Mucosa of descending colon (tissue), 3 donors: ENCODE measurements around the gene TFF3. TPM values are rescaled to one million over a fixed set of nuclear protein-coding genes. Genes with fewer than 3 reads are reported as not detected.

ENCODE experiments used
- ATAC-seq: fragments of 200-7000 bp; cut with Tn5 transposase; one replicate; pipeline ENCODE4 v1.9.1; 2020; ENCODE audit warnings: mild to moderate bottlenecking, moderate library complexity
- DNase-seq, 3 donors: peaks; one replicate each; pipeline ENCODE4 v3.0.0-alpha.2; 2020
- H3K36me3 ChIP-seq: fragments of 200-600 bp; one replicate; pipeline ENCODE4 v1.8.0; 2021; ENCODE audit warnings: low read depth, mild to moderate bottlenecking
- H3K4me1 ChIP-seq: fragments of 200-600 bp; one replicate; pipeline ENCODE4 v1.8.0; 2021; ENCODE audit warnings: low read depth, mild to moderate bottlenecking
- H3K4me3 ChIP-seq: fragments of 200-600 bp; one replicate; pipeline ENCODE4 v1.8.0; 2021; ENCODE audit warnings: mild to moderate bottlenecking
- H3K9me3 ChIP-seq: fragments of 200-600 bp; one replicate; pipeline ENCODE4 v1.8.0; 2021; ENCODE audit warnings: mild to moderate bottlenecking
- intact Hi-C, 2 donors: fragments of 100-400 bp; cut with DNase I in 1 of 2; cut with micrococcal nuclease in 1 of 2; formaldehyde crosslinking; loops; one replicate each; pipeline versions ENCODE4 v1.11.0 to v1.11.1; 2022; cut with DNase I, micrococcal nuclease
- total RNA-seq, 3 donors: library from RNA; stranded (reverse); fragmentation: NEBNext Ultra II Directional in 2 of 3; extraction: Animal tissue kit (Norgen Biotek cat#: 25700) in 2 of 3; gene quantifications; one replicate each; pipeline versions ENCODE4 v1.2.1 to v1.2.4, GENCODE V29; 2021 to 2023
- TF ChIP-seq, protein P1 (sequence below): fragments of 200-600 bp; IDR thresholded peaks from one replicate; pipeline ENCODE4 v1.8.0; 2022; ENCODE audit warnings: antibody characterized with exemption, mild to moderate bottlenecking
- donor health status: DM: no; HTN: no; CAD: no; lungs with moderate emphysema.
- donor health status: DM: no; HTN: no; CAD: no.
- donor health status: DM: no; HTN: yes; CAD: no.

TFF3 gene
- total RNA-seq, 3 donors from 2014 or later = 614 to 2,641 (median 2,419) TPM

GRCh38 chr21:42279341-42279871 is 35.8 kb downstream of the TFF3 start:
- TF ChIP-seq, protein P1, sequence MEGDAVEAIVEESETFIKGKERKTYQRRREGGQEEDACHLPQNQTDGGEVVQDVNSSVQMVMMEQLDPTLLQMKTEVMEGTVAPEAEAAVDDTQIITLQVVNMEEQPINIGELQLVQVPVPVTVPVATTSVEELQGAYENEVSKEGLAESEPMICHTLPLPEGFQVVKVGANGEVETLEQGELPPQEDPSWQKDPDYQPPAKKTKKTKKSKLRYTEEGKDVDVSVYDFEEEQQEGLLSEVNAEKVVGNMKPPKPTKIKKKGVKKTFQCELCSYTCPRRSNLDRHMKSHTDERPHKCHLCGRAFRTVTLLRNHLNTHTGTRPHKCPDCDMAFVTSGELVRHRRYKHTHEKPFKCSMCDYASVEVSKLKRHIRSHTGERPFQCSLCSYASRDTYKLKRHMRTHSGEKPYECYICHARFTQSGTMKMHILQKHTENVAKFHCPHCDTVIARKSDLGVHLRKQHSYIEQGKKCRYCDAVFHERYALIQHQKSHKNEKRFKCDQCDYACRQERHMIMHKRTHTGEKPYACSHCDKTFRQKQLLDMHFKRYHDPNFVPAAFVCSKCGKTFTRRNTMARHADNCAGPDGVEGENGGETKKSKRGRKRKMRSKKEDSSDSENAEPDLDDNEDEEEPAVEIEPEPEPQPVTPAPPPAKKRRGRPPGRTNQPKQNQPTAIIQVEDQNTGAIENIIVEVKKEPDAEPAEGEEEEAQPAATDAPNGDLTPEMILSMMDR = no peak
- DNase-seq (peak in 1 of 3 donors; percentile 39), ATAC-seq (no peak)
- H3K4me1 ChIP-seq = no peaks in the 10 kb centered on the region
- no peak overlapping the region for H3K4me3 ChIP-seq
- H3K9me3 ChIP-seq = no peaks in the 10 kb centered on the region
- intact Hi-C loops = no loop called here
- H3K36me3 ChIP-seq = no peaks in the 10 kb centered on the region

GRCh38 chr21:42278451-42279149 is 36.6 kb downstream of the TFF3 start:
- intact Hi-C loops = no loop called here
- Histone ChIP-seq H3K4me1 (no peaks in the 10 kb centered on the region), H3K36me3 (no peaks in the 10 kb centered on the region), H3K9me3 (no peaks in the 10 kb centered on the region), H3K4me3 (no peak overlapping the region)
- peak in 1 of 3 donors; percentile 17 for DNase-seq
- ATAC-seq = no peak
- TF ChIP-seq, protein P1 = no peak

DNA sequence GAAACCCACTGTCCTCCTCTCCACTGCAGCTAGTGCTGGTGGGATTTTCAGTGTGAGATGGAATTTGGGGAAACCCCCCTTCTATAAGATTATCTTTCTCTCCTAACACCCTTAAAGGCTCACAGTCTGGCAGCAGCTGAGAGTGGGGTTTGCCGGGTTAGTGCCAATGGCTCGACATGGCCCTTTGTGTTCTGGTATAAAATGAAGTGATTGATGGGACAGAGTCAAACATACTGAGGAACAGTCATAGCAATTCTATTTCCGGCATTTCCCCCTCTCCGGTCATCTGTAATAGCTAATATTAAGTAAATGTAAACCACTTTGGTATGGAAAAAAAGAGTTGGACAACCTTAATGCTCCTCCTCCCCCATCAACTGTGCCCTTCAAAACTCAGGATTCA is 37.6 kb downstream of the TFF3 start:
- intact Hi-C loops = no loop called here
- Histone ChIP-seq H3K36me3 (no peaks in the 10 kb centered on the region), H3K4me3 (no peak overlapping the region), H3K4me1 (no peaks in the 10 kb centered on the region), H3K9me3 (no peaks in the 10 kb centered on the region)
- DNase-seq = no peak
- ATAC-seq = no peak
- TF ChIP-seq, protein P1 = no peak

DNA sequence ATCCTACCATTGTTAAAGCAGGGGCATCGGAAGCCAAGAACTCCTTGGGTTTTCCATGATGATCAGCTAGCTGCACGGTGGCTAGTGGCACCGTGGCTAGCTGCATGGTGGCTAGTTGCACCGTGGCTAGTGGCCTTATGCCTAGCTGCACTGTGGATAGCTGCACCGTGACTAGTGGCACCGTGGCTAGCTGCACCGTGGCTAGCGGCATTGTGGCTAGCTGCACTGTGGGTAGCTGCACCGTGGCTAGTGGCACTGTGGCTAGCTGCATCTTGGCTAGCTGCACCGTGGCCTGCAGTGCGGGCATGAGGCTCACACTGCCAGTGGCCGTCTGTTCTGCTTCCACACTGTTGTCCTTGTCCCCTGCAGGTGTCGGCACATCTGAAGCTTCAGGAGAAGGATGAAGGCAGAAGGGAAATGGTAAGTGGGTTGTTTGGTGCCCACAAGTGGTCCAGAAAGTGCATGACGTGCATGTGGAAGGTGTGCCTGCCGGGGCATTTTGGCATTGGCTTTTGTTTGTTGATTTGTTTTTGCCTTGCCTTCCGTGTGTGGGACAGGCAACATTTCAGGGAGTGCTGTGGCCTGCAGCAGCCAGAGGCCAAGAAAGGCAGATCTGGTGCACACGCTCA is 38.6 kb downstream of the TFF3 start:
- Histone ChIP-seq H3K36me3 (no peaks in the 10 kb centered on the region), H3K4me3 (no peak overlapping the region), H3K9me3 (no peaks in the 10 kb centered on the region), H3K4me1 (no peaks in the 10 kb centered on the region)
- peak in 1 of 3 donors; percentile 16 for DNase-seq
- TF ChIP-seq, protein P1 = no peak
- no peak for ATAC-seq
- intact Hi-C loops = no loop called here

- intact Hi-C loops = no loop called here
- ATAC-seq (no peak), DNase-seq (peak in 1 of 3 donors; percentile 39)
- H3K36me3 ChIP-seq = no peaks in the 10 kb centered on the region
- H3K4me3 ChIP-seq = no peak overlapping the region
- H3K9me3 ChIP-seq = no peaks in the 10 kb centered on the region
- TF ChIP-seq, protein P1 = no peak
- H3K4me1 ChIP-seq = no peaks in the 10 kb centered on the region
These were observed 39.1 kb downstream of the TFF3 start for GRCh38 chr21:42276076-42276475.
